Measurements from ENCODE around the gene CRY2.

The CRY2 gene

DNA sequence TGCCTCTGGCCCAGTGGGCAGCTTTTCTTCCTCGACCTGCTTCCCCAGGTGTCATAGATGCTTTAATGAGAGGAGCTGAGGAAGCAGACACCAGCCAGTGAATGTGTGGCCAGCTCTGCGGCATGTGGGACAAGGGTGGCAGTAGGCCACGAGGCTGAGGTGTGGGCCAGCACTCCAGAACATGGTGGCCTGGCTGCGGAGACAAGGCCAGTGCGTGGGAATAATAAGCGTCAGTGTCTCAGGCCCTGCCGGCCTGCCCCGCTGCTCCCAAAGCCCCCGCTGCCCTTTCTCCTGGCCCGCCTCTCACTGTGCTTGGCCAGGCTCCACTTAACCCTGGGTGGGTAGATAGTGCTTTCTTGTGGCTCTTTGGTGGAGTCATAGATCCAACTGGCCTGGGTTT, 40.3 kb downstream of the CRY2 start:
- DNase-seq = no peak
- peaks cover 9% of the 10 kb centered on the region for H3K27me3 ChIP-seq (ENCODE audit: insufficient read depth, low read length)
- H3K79me2 ChIP-seq (ENCODE audit: control insufficient read depth, insufficient read depth, low read length, poor library complexity) = no peaks in the 10 kb centered on the region
- H3K14ac ChIP-seq (ENCODE audit: low read length) = no peak overlapping the region
- no peak overlapping the region for H3K27ac ChIP-seq (ENCODE audit: low read depth, low read length)
- no peak overlapping the region for H3K18ac ChIP-seq (ENCODE audit: low read length)
- H3K79me1 ChIP-seq (ENCODE audit: low read length) = no peaks in the 10 kb centered on the region
- H2BK5ac ChIP-seq (ENCODE audit: low read depth, low read length, poor library complexity) = no peak overlapping the region
- no peak overlapping the region for H2BK12ac ChIP-seq (ENCODE audit: low read length)
- H2AFZ ChIP-seq (ENCODE audit: insufficient read depth, low read length, poor library complexity) = no peak overlapping the region
- H4K8ac ChIP-seq (ENCODE audit: low read depth, low read length) = no peak overlapping the region
- no peak overlapping the region for H2BK120ac ChIP-seq (ENCODE audit: insufficient read depth, low read length, poor library complexity)
- no peak overlapping the region for H2AK5ac ChIP-seq (ENCODE audit: low read length)
- no peak overlapping the region for H3K23ac ChIP-seq (ENCODE audit: low read length)
- peaks cover 4% of the 10 kb centered on the region for H3K9me3 ChIP-seq (ENCODE audit: insufficient read depth, low read depth, low read length)
- no peak overlapping the region for H4K91ac ChIP-seq (ENCODE audit: low read depth, low read length)
- no peak overlapping the region for H4K12ac ChIP-seq (ENCODE audit: low read depth, low read length)
- H3K4me1 ChIP-seq (ENCODE audit: control insufficient read depth in 1 of 2, insufficient read depth in 2 of 2, low read length in 2 of 2) = peaks cover 4 to 7% of the 10 kb centered on the region in 2 experiments
- H3K4ac ChIP-seq (ENCODE audit: low read depth, low read length) = no peak overlapping the region
- H3K36me3 ChIP-seq (ENCODE audit: control insufficient read depth in 1 of 2, insufficient read depth in 2 of 2, low read length in 2 of 2) = no peaks in the 10 kb centered on the region
- no peak overlapping the region for H3K4me2 ChIP-seq (ENCODE audit: low read length)
- WGBS (ENCODE audit: extremely low coverage, insufficient coverage, insufficient read length) = no CpG with 5 or more reads among the region's 10 CpGs
- H3K4me3 ChIP-seq (ENCODE audit: low read depth, low read length) = no peak overlapping the region
- H3K9ac ChIP-seq (ENCODE audit: low read length) = no peak overlapping the region

DNA sequence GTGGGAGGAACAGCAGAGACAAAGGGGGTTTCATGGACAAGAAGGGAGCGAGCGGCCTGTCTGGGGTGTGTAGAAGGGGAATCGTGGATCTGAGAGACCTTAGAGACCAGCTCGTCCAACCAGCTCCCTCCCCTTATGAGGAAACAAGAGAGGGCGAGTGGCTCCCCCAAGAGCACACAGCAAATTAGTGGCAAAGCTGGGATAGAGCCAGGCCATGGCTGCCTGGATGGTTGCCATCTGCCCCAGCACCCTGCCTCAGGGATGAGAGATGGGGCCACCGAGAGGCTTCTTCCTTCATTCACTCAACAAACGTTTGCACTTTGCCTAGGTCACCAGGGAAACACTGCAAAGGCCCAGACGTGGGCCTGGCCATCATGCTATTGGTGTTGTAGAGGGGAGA, 42.3 kb downstream of the CRY2 start:
- peaks cover 4 to 7% of the 10 kb centered on the region in 2 experiments for H3K4me1 ChIP-seq (ENCODE audit: control insufficient read depth in 1 of 2, insufficient read depth in 2 of 2, low read length in 2 of 2)
- no peak overlapping the region for H2AK5ac ChIP-seq (ENCODE audit: low read length)
- no peak overlapping the region for H3K4ac ChIP-seq (ENCODE audit: low read depth, low read length)
- H2BK120ac ChIP-seq (ENCODE audit: insufficient read depth, low read length, poor library complexity) = no peak overlapping the region
- H3K79me2 ChIP-seq (ENCODE audit: control insufficient read depth, insufficient read depth, low read length, poor library complexity) = no peaks in the 10 kb centered on the region
- H3K27ac ChIP-seq (ENCODE audit: low read depth, low read length) = no peak overlapping the region
- H3K23ac ChIP-seq (ENCODE audit: low read length) = no peak overlapping the region
- H3K27me3 ChIP-seq (ENCODE audit: insufficient read depth, low read length) = peaks cover 9% of the 10 kb centered on the region
- H3K4me3 ChIP-seq (ENCODE audit: low read depth, low read length) = no peak overlapping the region
- DNase-seq = no peak
- H3K18ac ChIP-seq (ENCODE audit: low read length) = no peak overlapping the region
- H3K14ac ChIP-seq (ENCODE audit: low read length) = no peak overlapping the region
- peaks cover 4% of the 10 kb centered on the region for H3K9me3 ChIP-seq (ENCODE audit: insufficient read depth, low read depth, low read length)
- H3K79me1 ChIP-seq (ENCODE audit: low read length) = no peaks in the 10 kb centered on the region
- WGBS (ENCODE audit: extremely low coverage, insufficient coverage, insufficient read length) = no CpG with 5 or more reads among the region's 8 CpGs
- H2AFZ ChIP-seq (ENCODE audit: insufficient read depth, low read length, poor library complexity) = no peak overlapping the region
- no peaks in the 10 kb centered on the region for H3K36me3 ChIP-seq (ENCODE audit: control insufficient read depth in 1 of 2, insufficient read depth in 2 of 2, low read length in 2 of 2)
- no peak overlapping the region for H4K8ac ChIP-seq (ENCODE audit: low read depth, low read length)
- H4K12ac ChIP-seq (ENCODE audit: low read depth, low read length) = no peak overlapping the region
- no peak overlapping the region for H2BK12ac ChIP-seq (ENCODE audit: low read length)
- H4K91ac ChIP-seq (ENCODE audit: low read depth, low read length) = no peak overlapping the region
- no peak overlapping the region for H3K4me2 ChIP-seq (ENCODE audit: low read length)
- no peak overlapping the region for H3K9ac ChIP-seq (ENCODE audit: low read length)
- no peak overlapping the region for H2BK5ac ChIP-seq (ENCODE audit: low read depth, low read length, poor library complexity)

DNA sequence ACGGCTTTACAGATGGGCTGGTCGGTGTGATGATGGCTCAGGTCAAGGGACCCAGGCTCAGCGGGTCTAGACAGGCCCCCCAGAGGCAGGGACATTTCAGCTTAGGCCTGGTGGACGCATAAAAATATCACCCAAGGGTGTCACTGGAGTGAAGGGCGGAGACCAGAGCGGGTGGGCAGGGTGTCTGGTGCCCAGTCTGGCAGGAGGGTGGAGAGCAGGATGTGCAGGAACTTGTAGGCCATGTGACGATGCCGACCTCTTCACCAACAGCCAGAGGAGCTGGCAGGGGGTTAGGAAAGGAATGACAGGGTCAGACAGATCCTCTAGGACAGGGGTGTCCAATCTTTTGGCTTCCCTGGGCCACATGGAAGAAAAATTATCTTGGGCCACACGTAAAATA, 42.7 kb downstream of the CRY2 start:
- Histone ChIP-seq H2BK5ac (ENCODE audit: low read depth, low read length, poor library complexity) (no peak overlapping the region), H4K12ac (ENCODE audit: low read depth, low read length) (no peak overlapping the region), H3K9me3 (ENCODE audit: insufficient read depth, low read depth, low read length) (peaks cover 4% of the 10 kb centered on the region), H3K4ac (ENCODE audit: low read depth, low read length) (no peak overlapping the region), H3K79me1 (ENCODE audit: low read length) (no peaks in the 10 kb centered on the region), H3K18ac (ENCODE audit: low read length) (no peak overlapping the region), H3K27me3 (ENCODE audit: insufficient read depth, low read length) (peaks cover 9% of the 10 kb centered on the region), H3K79me2 (ENCODE audit: control insufficient read depth, insufficient read depth, low read length, poor library complexity) (no peaks in the 10 kb centered on the region), H3K4me1 (ENCODE audit: control insufficient read depth in 1 of 2, insufficient read depth in 2 of 2, low read length in 2 of 2) (peaks cover 4 to 7% of the 10 kb centered on the region in 2 experiments), H3K4me3 (ENCODE audit: low read depth, low read length) (no peak overlapping the region), H3K36me3 (ENCODE audit: control insufficient read depth in 1 of 2, insufficient read depth in 2 of 2, low read length in 2 of 2) (no peaks in the 10 kb centered on the region), H4K91ac (ENCODE audit: low read depth, low read length) (no peak overlapping the region), H3K14ac (ENCODE audit: low read length) (no peak overlapping the region), H2BK12ac (ENCODE audit: low read length) (no peak overlapping the region), H3K9ac (ENCODE audit: low read length) (no peak overlapping the region), H4K8ac (ENCODE audit: low read depth, low read length) (no peak overlapping the region), H2AK5ac (ENCODE audit: low read length) (no peak overlapping the region), H3K27ac (ENCODE audit: low read depth, low read length) (no peak overlapping the region), H2BK120ac (ENCODE audit: insufficient read depth, low read length, poor library complexity) (no peak overlapping the region), H2AFZ (ENCODE audit: insufficient read depth, low read length, poor library complexity) (no peak overlapping the region), H3K23ac (ENCODE audit: low read length) (no peak overlapping the region), H3K4me2 (ENCODE audit: low read length) (no peak overlapping the region)
- no peak for DNase-seq
- WGBS (ENCODE audit: extremely low coverage, insufficient coverage, insufficient read length) = no CpG with 5 or more reads among the region's 9 CpGs

DNA sequence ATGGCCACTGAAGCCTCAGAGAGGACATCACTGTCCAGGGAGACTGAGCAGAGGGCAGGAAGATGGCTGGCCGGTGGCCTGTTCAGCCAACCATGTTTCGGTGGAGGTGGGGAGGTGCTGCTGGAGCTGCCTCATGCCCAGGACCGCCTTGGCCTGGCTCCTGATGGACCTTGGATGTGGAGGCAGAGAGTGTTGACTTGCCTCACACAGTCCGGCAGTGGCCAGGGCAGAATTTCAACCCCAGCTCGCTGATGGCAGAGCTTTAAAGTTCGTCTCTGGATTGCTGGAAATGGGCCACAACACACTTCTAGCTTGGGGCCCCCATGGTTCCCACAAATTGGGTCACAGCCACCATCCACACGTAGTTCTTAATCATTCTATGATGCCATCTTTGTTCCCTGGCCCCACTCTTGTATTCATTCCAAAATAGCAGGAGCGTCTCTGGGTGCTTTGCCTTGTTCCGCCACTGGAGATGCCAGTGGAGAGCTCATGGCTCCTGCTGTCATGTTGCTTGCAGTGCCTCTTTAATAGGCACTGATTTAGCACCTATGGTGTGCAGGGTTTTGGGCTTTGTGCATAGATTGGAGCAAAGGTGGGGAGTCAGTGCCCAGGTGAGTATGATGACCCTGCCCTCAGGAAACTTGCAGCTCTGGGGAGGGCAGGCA, 43.7 kb downstream of the CRY2 start:
- H3K36me3 ChIP-seq (ENCODE audit: control insufficient read depth in 1 of 2, insufficient read depth in 2 of 2, low read length in 2 of 2) = no peaks in the 10 kb centered on the region
- H3K14ac ChIP-seq (ENCODE audit: low read length) = no peak overlapping the region
- H3K27ac ChIP-seq (ENCODE audit: low read depth, low read length) = no peak overlapping the region
- peaks cover 1% of the 10 kb centered on the region in 2 experiments for H3K4me1 ChIP-seq (ENCODE audit: control insufficient read depth in 1 of 2, insufficient read depth in 2 of 2, low read length in 2 of 2)
- H4K8ac ChIP-seq (ENCODE audit: low read depth, low read length) = no peak overlapping the region
- H2AK5ac ChIP-seq (ENCODE audit: low read length) = no peak overlapping the region
- H3K79me1 ChIP-seq (ENCODE audit: low read length) = no peaks in the 10 kb centered on the region
- H3K18ac ChIP-seq (ENCODE audit: low read length) = no peak overlapping the region
- H3K4me2 ChIP-seq (ENCODE audit: low read length) = no peak overlapping the region
- H3K4me3 ChIP-seq (ENCODE audit: low read depth, low read length) = no peak overlapping the region
- H3K27me3 ChIP-seq (ENCODE audit: insufficient read depth, low read length) = peaks cover 5% of the 10 kb centered on the region
- H2AFZ ChIP-seq (ENCODE audit: insufficient read depth, low read length, poor library complexity) = no peak overlapping the region
- DNase-seq = no peak
- peaks cover 4% of the 10 kb centered on the region for H3K9me3 ChIP-seq (ENCODE audit: insufficient read depth, low read depth, low read length)
- no peak overlapping the region for H2BK5ac ChIP-seq (ENCODE audit: low read depth, low read length, poor library complexity)
- H3K79me2 ChIP-seq (ENCODE audit: control insufficient read depth, insufficient read depth, low read length, poor library complexity) = no peaks in the 10 kb centered on the region
- WGBS (ENCODE audit: extremely low coverage, insufficient coverage, insufficient read length) = no CpG with 5 or more reads among the region's 9 CpGs
- no peak overlapping the region for H4K12ac ChIP-seq (ENCODE audit: low read depth, low read length)
- H3K4ac ChIP-seq (ENCODE audit: low read depth, low read length) = no peak overlapping the region
- no peak overlapping the region for H2BK120ac ChIP-seq (ENCODE audit: insufficient read depth, low read length, poor library complexity)
- no peak overlapping the region for H3K9ac ChIP-seq (ENCODE audit: low read length)
- no peak overlapping the region for H2BK12ac ChIP-seq (ENCODE audit: low read length)
- no peak overlapping the region for H4K91ac ChIP-seq (ENCODE audit: low read depth, low read length)
- no peak overlapping the region for H3K23ac ChIP-seq (ENCODE audit: low read length)
